Measurements from ENCODE around the gene CNN1.
A peak's percentile ranks its signal among the peaks of the same experiment; 100 is the strongest.

CNN1 gene

DNA sequence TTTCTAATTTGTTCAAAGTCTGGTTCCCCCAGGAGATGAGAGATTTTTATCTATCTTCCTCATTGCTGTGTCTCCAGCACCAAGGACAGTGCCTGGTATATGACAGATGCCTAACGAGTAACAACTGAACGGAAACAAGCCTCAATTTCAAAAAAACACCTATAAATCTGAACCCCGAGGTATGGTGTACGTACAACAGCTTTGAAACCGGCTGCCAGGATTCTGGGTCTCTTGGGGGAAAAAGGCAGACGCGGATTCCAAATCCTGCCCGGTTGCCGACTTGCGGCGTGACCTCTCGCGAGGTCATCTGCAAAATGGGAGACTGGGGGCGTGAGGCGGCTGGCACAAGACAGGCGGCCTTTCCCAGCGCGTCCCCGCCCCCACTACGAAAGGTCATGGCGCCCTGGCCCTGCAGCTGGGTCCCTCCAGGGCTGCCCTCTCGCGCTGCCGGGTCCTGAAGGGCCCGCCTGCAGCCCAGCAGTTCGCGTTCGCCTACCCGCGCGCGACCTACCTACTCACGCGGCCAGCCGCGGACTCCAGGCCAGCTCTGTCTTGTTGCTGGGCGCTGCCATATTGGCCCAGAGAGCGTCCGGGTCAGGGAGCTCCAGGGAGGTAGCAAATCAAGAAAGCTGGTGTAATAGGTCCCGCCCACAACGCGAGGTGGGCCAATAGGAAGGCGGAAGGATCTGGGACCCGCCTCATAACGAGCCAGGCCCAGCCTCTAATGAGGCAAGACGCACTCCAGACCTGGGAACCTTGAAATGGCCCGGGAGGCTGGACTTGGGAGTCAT, 9.9 kb upstream of the CNN1 start, which contains the start of gene ECSIT:
Gene ECSIT, minus strand, starts transcription at position 584 of the 791 bp plus-strand sequence. CDS start 9,964 bp downstream, outside the sequence.
- peak; percentile 98 for DNase-seq
- in situ Hi-C loops (cut with HindIII; ENCODE audit: low pct_ligation_motif_present, low pct_unique_long_range_greater_than_20kb, low sequenced_read_pairs): no loop called here

- peak; percentile 95 for DNase-seq
- in situ Hi-C loops (cut with HindIII; ENCODE audit: low pct_ligation_motif_present, low pct_unique_long_range_greater_than_20kb, low sequenced_read_pairs): no loop called here
Observed at GRCh38 chr19:11530432-11530831, 8.2 kb upstream of the CNN1 start.

DNA sequence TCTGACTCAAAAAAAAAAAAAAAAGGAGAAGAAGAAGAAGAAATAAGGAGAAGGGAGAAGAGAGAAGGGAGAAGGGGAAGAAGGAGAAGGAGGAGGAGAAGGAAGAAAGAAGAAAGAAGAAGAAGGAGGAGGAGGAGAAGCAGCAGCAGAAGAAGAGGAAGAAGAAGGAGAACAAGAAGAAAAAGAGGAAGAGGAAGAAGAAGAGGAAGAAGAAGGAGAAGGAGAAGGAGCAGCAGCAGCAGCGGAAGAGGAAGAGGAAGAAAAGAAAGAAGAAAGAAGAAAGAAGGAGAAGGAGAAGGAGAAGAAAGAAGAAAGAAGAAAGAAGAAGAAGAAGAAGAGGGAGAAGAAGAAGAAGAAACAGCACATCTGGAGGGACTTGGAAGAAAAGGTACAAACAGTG, 4.1 kb upstream of the CNN1 start:
- in situ Hi-C loops (cut with HindIII; ENCODE audit: low pct_ligation_motif_present, low pct_unique_long_range_greater_than_20kb, low sequenced_read_pairs): no loop called here
- DNase-seq: no peak

- in situ Hi-C loops (cut with HindIII; ENCODE audit: low pct_ligation_motif_present, low pct_unique_long_range_greater_than_20kb, low sequenced_read_pairs): no loop called here
Observed at GRCh38 chr19:11534948-11535347, 3.7 kb upstream of the CNN1 start.

DNA sequence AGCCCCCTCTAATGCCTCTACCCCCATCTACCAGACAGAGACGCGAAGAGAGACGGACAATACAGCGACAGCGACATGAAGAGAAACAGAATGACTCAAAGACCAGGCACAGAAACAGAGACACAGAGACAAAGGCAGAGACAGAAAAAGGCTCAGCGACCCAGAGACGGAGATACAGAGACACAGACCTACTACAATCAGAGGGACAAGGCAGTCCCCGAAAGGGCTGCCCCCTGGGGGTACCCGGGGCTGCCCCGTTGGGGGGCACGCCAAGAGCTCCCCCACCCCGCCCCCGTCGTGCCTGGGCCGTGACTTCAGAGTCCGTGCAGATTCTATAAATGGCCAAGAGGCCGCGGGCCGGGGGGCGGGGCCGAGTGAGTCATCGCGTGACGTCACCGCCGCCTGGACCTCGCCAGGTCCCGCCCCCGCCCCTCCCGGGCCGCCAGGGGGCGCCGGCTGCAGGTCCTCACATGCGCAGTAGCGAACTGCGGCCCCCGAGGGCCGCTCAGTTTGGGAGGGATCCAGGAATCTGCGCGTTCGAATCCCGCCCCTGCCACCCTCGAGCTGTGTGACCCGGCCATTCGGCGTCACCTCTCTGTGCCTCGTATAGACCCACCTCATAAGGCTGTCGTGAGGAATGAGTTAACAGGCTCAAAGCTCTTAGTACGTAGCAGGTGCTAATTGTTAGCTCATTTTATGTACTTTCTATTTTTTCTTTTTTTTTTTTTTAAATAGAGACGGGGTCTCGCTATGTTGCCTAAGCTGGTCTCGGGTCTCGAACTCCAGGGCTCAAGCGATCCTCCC, 2.7 kb upstream of the CNN1 start:
- in situ Hi-C loops (cut with HindIII; ENCODE audit: low pct_ligation_motif_present, low pct_unique_long_range_greater_than_20kb, low sequenced_read_pairs): no loop called here

More at GRCh38 chr19:11534948-11535347, 3.7 kb upstream of the CNN1 start:
- no peak for DNase-seq

DNA sequence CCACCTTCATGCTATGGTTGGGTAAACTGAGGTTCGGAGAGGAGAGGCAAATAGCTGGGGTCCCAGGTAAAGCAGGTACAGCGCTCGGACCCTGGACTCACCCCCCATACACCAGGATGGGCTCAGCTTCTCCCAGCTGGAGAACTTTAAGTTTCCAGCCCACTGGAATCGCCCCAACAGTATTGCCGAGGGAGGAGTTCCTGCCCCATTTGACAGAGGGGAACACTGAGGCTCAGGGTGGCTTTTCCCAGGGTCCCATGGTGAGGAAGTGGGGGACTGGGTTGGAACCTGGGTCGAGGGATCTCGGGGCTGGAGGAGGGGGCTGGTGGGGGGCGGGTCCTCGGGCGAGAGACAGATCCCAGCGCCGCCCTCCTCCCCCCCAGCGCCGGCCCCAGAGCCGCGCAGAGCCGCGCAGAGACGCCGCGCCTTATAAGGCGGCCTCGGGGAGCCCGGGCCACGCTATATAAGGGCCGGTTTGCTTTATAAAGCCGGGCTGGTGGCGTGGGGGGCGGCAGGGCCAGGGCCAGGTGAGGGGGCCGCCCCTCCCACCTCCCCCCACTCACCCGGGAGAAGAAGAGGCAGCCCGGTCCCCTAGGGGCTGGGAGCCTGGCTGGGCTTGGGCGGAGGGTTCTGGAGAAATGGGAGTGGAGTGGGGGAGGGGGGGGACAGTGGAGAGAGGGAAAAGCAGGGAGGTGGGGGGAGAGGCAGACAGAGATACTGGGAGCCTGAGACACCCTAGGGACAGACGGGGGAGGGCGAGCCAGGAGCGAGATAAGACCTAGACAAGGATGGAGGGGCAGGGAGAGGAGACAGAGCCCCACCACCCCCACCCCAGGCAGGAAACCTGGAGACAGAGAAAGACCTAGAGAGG, 1.1 kb downstream of the CNN1 start:
- no peak for DNase-seq
- in situ Hi-C loops (cut with HindIII; ENCODE audit: low pct_ligation_motif_present, low pct_unique_long_range_greater_than_20kb, low sequenced_read_pairs): no loop called here

More for the DNA sequence above, 2.7 kb upstream of the CNN1 start:
- peak; percentile 86 for DNase-seq

GRCh38 chr19:11540645-11541044, 2.0 kb downstream of the CNN1 start:
- DNase-seq: peak; percentile 32
- in situ Hi-C loops (cut with HindIII; ENCODE audit: low pct_ligation_motif_present, low pct_unique_long_range_greater_than_20kb, low sequenced_read_pairs): no loop called here

DNA sequence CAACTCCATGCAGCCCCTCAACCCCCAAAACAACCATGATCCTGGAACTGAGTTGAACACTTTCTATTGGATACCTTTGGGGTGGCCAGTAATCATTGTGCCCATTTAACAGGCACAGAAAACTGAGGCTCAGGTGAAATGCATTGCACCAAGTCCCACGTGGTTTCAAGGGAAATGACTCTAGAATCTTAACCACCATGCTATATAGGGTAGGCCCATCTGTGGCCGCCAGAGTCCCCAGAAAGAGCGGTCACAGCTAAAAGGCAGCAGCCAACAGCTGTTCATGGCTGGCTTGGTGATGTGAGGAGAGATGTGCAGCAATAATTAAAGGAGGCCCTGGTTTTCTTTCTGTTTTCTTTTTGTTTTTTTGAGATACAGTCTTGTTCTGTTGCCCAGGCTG, 2.6 kb downstream of the CNN1 start:
- no peak for DNase-seq

GRCh38 chr19:11547929-11548700, 9.5 kb downstream of the CNN1 start:
- DNase-seq: no peak
- in situ Hi-C loops (cut with HindIII; ENCODE audit: low pct_ligation_motif_present, low pct_unique_long_range_greater_than_20kb, low sequenced_read_pairs): no loop called here

More for the DNA sequence above, 2.6 kb downstream of the CNN1 start:
- in situ Hi-C loops (cut with HindIII; ENCODE audit: low pct_ligation_motif_present, low pct_unique_long_range_greater_than_20kb, low sequenced_read_pairs): no loop called here

- in situ Hi-C loops (cut with HindIII; ENCODE audit: low pct_ligation_motif_present, low pct_unique_long_range_greater_than_20kb, low sequenced_read_pairs): no loop called here
- no peak for DNase-seq
Observed at GRCh38 chr19:11549386-11549953, 10.8 kb downstream of the CNN1 start.

DNA sequence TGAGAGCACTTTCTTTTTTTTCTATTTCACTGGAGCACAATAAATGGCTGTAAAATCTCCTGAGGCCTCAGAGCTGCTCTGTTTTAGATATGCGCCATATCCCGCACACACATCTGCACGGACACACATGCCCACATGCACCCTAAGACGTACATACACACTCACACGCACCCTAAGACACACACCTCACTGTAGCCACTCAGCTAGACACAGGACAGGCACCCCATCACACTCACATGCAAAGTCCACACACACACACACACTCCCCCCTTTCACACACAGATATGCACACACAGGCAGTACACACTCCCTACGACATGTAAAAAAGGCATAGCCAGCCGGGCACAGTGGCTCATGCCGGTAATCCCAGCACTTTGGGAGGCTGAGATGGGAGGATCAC, 11.6 kb downstream of the CNN1 start:
- in situ Hi-C loops (cut with HindIII; ENCODE audit: low pct_ligation_motif_present, low pct_unique_long_range_greater_than_20kb, low sequenced_read_pairs): no loop called here
- DNase-seq: no peak

- DNase-seq: no peak
- in situ Hi-C loops (cut with HindIII; ENCODE audit: low pct_ligation_motif_present, low pct_unique_long_range_greater_than_20kb, low sequenced_read_pairs): no loop called here
Observed at GRCh38 chr19:11551603-11552235, 13.1 kb downstream of the CNN1 start.

DNA sequence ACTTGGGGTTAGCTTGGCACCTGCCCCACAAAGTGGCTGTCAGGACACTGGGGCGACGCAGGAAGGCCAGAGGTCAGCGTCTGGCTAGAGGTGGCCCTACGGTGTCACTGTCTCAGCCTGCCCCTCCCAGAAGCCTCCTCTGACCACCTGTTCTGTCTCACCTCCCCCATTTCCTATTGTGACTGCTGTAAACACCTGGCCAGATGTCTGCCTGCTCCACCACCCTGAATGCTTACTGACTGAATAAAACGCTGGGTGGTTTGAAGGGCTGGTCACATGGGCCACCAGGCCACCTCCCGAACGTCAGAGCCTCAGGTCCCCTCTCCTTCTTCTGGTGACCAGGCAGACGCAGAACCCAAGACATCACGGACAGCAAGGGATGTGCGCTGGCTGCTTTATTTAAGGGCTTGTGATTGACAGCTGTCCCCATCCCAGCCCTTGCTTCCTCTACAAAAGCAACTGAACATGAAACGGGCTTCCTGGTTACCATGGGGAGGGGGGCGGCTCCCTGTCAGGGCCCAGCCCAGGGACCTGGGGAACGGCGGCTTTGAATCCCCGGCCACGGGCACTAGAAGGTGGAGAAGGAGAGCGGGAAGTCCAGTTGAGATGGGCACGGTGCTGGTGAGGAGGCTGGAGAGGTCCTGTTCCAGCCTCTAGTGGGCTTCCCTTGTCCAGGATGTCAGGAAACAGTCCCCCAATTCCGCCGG, 14.2 kb downstream of the CNN1 start:
- in situ Hi-C loops (cut with HindIII; ENCODE audit: low pct_ligation_motif_present, low pct_unique_long_range_greater_than_20kb, low sequenced_read_pairs): no loop called here
- DNase-seq: no peak

DNA sequence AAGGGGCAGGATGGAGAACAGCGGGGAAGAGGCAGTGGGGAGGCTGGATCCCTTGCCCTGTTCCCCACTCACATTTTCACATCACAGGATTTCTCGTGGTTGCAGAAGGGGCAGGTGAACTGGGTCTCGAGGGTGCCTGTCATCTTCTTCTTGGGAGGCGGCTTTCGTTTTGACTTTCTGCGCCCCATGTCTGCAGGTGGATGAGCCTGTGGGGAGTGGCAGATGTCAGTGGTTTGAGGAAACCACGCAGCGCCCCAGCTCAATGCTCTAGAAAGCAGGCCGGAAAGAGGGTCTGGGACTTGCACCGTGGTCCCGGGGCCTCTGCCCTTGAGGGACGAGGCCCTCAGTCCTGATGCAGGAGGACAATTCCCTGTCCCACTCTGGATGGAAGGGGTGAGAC, 15.5 kb downstream of the CNN1 start:
- no peak for DNase-seq

DNA sequence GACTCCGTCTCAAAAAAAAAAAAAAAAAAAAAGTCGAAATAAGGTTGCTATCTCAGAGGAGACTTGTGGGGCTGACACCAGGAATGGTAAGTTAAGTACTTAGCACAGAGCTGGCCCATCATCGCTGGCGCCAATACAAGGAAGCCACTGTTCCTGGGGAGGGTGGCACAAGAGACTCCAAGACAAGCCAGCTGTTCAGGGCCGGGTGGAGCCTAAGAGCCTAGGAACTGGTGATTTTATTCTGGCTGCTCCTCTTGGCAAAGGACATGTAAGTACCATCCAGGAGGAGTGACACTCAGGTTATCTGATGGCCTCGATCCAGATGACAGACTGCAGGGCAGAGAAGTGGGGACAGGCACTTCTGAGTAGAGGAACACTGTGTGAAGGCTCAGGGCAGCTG, 16.6 kb downstream of the CNN1 start:
- no peak for DNase-seq
- in situ Hi-C loops (cut with HindIII; ENCODE audit: low pct_ligation_motif_present, low pct_unique_long_range_greater_than_20kb, low sequenced_read_pairs): no loop called here

More for the DNA sequence above, 15.5 kb downstream of the CNN1 start:
- in situ Hi-C loops (cut with HindIII; ENCODE audit: low pct_ligation_motif_present, low pct_unique_long_range_greater_than_20kb, low sequenced_read_pairs): no loop called here

GRCh38 chr19:11556634-11557420, 18.2 kb downstream of the CNN1 start:
- no peak for DNase-seq
- in situ Hi-C loops (cut with HindIII; ENCODE audit: low pct_ligation_motif_present, low pct_unique_long_range_greater_than_20kb, low sequenced_read_pairs): no loop called here
